NCI-H748 treated with DMSO at 0.1 percent for 48 hours (cell line): ENCODE results near the gene HS6ST3.

Experiments used
- DNase-seq: peaks from one replicate; lab custom pipeline; 2025; lab: John Stamatoyannopoulos, UW

HS6ST3 gene

DNA sequence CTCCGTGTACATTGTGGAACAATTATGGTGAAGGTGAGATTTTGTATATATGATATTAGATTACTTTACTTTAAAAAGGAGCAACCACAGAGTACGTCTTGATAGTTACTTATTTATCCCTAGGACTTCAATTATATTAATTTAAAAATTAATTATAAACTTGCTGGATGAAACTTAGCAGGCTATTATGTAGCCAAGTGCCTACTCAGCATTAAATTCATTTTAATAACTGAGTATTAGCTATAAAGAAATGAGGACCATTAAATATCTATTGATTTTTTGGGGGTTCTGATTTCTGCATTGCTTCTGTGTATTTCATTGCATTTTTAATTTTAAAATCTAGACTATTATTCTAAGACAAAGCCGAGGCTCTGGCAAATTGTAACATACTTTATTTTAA, 109.4 kb downstream of the HS6ST3 start:
- no peak for DNase-seq

DNA sequence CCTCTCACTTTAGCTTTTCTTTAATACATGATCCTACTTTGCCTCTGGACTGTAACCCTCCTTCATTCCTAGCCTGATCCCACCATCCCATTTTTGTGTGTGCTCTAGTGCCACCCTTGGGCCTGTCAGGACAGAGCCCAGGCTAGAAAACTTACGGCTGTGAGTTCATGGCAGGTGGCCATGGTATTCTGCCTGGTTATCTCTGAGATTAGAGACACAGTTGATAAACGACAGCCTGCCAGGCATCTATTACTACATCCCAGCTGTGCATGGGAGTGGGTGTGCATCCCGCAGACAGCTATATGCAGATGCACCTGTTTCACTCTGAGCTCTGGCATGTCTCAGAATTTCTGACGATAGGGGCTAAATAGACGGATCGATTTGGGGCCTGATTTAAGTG, 110.9 kb downstream of the HS6ST3 start:
- no peak for DNase-seq

- DNase-seq: no peak
These were observed 112.4 kb downstream of the HS6ST3 start for GRCh38 chr13:96202315-96202714.

DNA sequence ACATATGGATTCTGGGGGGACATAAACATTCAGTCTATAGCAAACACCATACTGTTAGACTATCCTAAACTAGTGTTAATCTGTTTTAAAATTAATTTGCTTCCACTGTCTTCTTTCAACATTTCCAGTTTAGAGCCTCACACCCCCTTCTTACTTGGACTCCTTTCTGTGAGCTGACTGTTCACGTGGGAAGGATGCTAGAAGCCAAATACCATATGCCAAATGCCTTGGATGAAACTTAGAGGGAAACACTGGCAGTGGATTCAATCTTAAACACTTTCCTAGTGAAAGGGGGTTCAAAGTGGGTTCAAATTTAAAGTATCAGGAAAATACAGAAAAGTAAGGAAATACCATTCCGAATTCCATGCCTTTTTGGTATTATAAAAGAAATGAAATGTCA, 113.6 kb downstream of the HS6ST3 start:
- no peak for DNase-seq

DNA sequence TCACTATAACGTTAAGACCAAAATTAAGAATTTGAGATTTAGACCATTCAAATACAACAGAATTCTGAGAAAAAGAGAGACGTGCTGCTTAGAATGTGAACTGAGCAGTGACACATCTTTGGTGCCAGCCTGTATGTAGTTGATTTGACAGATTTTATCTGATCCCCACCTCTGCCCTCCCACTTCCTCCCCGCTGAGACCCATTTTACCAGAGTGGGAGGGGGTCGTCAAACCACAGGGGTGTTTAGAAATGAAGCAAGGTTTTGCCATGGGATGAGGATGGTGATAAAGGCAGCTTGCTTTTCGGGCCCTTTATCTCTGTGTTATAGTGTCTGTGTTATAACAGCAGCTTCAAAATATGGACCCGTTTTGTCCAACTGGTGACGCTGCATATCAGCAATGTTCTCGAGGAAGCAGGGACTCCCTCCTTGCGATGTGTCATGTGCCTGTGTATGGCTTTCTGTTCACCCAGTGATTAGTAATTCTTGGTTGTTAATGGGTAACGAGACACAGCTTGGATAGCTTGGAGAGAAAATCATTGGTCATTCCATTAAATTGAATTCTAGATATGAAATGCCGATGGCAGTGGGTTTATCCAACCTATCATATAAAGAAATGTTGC, 125.0 kb downstream of the HS6ST3 start:
- no peak for DNase-seq

GRCh38 chr13:96216543-96216942, 126.6 kb downstream of the HS6ST3 start:
- DNase-seq: no peak

- DNase-seq: no peak
These were observed 128.6 kb downstream of the HS6ST3 start for GRCh38 chr13:96218475-96218874.

DNA sequence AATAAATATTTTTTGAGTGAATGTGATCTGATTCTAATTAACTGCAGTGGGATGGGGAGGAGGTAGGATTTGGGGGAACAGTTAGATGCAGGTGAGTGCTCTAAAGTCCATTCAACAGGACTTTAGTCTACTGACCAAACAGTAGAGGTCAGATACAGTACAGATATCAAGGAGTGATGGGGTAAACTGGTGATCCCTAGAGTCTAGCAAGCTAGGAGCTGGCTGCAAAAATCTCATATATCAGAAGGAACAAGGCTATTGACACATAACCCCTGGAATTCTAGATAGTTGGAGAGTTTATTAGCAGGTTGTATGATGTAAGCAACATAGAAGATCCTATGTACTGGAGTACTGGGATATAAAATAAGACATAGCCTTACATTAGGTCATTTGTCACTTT, 131.6 kb downstream of the HS6ST3 start:
- no peak for DNase-seq

DNA sequence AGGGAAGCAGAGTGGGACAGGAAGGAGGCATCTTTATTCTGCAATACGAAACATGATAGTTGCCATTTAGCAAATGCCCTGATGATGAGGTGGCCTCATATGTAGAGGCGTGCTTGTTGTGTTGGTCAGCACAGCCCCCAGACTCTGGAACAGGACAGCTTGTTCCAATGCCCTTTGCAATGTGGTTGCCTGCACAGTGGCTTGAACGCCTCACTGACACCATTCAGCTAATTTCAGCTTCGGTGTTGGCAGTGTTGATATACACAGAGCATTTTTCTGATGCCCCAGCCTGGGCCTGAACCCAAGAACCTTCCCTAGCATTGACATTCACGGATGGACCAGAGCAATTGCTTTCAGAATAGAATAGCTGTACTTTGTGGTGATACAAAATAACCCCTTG, 133.3 kb downstream of the HS6ST3 start:
- DNase-seq: no peak

DNA sequence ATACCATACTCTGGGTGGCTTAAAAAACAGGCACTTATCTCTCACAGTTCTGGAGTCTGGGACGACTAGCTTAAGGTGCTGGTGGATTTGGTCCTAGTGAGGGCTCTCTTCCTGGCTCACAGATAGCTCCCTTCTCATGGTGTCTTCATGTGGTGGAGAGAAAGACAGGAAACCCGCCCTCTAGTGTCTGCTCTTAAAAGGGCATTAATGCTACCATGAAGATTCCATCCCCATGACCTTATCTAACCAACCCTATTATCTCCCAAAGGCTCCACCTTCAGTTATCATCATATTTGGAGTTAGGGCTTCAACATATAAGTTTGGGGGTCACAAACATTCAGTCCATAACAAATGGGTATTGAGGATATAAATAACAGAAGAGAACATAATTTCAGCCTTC, 139.4 kb downstream of the HS6ST3 start:
- peak; percentile 5 for DNase-seq

GRCh38 chr13:96238241-96238640, 148.3 kb downstream of the HS6ST3 start:
- DNase-seq: no peak

DNA sequence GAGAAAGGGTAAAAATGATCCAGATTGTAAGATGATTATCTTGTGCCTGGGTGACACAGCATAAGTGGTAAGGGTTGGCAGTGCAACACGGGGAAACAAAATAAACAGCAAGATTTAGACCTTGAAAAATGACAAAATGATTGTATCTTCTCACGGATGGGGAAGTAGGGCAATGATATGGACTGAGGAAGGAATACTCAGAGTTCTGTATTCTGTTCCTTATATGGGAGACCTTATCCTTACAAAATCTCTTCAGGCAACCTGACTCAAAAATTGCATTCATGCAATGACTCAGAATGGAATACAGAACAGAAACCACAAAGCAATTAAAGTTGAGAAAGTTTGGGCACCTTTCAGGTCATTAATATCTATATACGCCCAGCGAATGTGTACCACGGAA, 149.0 kb downstream of the HS6ST3 start:
- no peak for DNase-seq

GRCh38 chr13:96243376-96243775, 153.5 kb downstream of the HS6ST3 start:
- no peak for DNase-seq

GRCh38 chr13:96248103-96248502, 158.2 kb downstream of the HS6ST3 start:
- DNase-seq: no peak

DNA sequence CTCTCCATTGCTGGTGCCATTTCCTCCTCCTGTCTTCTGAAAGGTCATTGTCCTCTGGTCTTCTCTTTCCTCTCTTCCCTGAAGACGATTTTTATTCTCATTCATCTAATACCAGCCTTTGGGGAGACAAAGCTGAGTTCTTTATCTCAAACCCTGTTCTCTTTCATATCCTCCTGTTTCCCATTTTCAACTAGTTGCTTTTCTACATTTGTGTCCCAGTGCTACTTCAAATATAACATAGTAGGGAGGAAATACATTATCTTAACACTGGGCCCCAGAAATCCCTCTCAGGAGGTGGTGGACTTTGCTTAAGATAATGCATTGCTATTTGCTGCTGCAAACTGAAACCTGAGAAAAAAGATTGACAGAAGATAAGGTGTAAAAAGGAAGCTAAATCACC, 159.1 kb downstream of the HS6ST3 start:
- no peak for DNase-seq

DNA sequence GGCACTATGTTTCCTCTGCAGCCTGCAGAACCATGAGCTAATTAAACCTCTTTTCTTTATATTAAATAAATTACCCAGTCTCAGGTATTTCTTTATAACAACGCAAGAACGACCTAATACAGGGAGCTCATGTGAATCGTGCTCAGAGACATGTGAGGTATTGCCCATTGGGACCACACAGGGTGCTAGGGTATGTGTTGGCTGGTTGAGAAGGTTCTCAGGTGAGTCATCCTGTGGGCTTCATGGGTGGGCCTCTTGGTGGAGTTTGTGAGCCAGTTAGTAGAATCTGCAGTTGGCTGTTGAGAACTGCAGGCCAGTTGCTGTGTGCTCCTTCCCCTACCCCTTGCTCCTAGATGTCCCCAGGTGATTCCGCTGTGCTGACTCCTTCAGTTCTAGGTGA, 163.0 kb downstream of the HS6ST3 start:
- no peak for DNase-seq

DNA sequence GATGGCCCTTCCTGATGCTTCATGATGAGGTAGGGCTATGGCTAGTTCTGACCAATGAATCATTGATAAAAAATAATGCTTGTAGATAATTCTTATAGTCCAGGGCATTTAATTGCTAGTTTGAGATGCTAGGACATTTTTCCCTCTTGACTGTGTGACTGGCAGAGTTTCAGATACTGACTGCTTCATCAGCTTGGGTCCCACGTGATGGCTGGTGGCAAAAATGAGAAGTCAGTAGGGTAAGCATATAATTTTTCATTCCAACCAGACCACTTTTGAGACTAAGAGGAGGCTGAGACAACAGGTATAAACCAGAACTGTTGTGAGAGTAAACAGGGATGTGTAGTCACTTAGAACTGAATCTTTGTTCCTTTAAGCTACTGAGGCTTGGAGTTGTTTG, 183.3 kb downstream of the HS6ST3 start:
- DNase-seq: no peak

GRCh38 chr13:96274046-96274445, 184.1 kb downstream of the HS6ST3 start:
- no peak for DNase-seq

DNA sequence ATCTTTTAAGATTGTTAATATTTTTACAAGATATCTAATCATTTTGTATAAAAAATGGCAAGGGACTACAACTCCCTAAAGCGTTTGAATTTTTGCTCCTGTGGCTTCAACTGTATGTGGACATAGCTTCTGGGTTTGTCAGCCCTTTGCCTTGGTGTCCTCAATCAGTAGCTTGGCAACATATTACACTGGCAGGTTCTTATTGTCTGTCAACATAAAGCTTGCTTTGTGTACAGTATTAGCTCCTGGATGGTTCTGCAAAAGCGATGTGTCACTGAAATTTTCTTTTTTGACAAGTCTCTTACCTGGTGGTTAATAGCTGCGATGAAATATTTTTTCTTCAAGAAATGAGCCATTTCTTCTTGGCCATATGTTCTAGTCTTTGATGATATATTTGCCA, 190.0 kb downstream of the HS6ST3 start:
- peak; percentile 29 for DNase-seq

DNA sequence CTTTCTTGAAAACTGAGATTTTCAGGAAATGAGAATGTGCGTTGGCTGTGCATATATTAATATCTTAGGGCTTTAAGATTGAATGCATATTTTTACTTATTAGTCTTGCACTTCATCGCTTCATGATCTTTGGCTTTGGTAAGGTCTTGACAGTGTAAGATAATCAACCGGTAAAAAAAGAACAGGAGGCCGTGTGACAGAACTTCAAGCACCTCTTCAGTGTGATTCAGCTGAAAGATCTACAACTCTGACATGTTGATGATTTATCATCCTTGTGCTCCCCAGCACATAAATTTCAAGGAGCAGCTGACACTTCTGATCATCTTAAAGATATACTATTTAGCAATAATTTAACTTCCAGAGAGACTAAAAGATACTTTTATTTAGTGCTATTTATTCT, 195.1 kb downstream of the HS6ST3 start:
- DNase-seq: no peak

- no peak for DNase-seq
These were observed 195.8 kb downstream of the HS6ST3 start for GRCh38 chr13:96285729-96286128.

DNA sequence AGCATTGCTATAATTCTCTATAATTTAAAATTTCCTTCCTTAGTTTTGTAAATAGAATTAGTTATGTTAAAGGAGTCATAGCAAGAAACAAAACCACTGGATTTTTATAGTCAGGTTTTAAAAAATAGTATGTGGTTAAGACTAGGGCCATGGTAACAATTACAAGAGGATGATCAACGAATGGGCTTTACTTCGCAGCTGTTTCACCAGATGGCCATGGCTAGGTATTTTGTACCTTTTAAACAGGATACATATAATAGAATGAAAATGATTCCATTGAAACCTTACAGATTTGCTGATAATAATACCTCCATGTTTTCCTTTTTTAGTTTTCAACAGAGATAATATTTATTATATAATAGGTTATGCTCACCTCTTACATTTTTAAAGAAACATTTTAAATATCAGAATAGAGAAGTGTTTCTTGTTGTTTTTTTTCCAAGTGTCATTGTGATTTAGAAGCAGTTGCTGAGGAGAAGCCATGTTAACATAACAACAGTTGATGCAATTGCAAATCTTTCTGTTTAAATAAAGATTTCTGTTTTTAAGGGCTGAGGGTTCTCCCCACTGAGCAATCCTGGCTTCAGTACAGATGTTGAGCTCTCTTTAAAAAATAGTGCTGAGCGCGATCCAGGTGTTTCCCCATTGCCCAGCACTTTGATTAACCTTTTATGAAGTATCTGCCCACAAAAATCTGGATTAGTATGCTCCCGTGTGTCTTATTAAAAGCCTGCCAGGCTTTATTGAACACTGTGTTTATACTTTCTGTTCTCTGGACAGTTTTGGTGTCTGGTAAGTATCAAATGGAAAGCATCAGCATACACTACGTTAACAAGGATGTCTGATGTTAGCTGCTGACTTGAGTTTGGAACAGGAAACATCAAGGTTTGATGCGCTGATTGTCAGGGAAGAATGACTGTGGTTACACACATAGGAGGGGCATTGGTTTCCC, 205.3 kb downstream of the HS6ST3 start:
- no peak for DNase-seq

DNA sequence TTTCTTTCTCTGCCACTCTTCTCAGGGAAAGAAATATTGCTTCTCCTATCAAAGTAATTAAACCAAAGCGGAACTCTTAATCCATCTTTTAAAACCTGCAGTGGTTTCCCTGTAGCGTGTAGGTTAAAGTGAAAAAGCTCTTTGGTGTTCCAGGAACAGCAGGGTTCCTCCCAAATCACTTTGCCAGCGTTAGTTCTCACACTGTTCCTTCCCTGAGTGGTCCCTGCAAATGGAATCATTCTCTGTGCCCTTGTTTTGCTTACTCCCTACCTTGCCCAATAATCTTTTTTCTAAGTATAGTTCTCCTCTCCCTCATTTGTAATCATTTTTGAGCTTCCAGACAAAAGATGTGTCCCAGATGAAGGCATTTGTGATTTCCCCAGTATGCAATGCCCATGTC, 207.5 kb downstream of the HS6ST3 start:
- DNase-seq: no peak

DNA sequence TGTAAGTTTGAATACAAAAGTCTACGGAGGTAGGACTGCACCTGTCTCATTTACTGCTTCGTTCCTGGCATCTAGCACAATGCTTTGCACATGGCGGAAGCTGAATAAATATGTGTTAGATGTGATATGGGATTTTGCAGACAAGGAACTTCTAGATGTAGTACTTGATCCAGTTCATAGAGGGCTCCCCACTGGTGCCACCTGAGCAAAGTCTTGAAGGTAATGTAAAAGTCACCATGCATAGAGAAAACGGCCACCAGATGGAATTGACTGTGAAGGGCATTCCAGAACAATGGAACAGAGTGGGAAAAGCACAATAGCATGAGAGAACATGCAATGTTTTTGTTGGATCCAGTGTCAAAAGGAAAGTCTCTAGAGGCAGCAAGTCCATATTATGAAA, 209.3 kb downstream of the HS6ST3 start:
- no peak for DNase-seq
